Measurements from ENCODE around the gene BTBD19. TPM values are rescaled to one million over a fixed set of nuclear protein-coding genes. Genes with fewer than 3 reads are reported as not detected.

The BTBD19 gene
- total RNA-seq, 1 donor from 2014 or later = 7.9 TPM

GRCh38 chr1:44798481-44799365 lies 9.6 kb upstream of the BTBD19 start:
- Histone ChIP-seq H3K36me3 (peaks cover 4 to 14% of the 10 kb centered on the region in 2 donors), H3K9me3 (no peaks in the 10 kb centered on the region), H3K4me1 (peaks cover 38% of the 10 kb centered on the region), H3K27me3 (no peaks in the 10 kb centered on the region), H3K4me3 (no peak overlapping the region), H3K27ac (peak overlapping the region; percentile 93)
- intact Hi-C loops (cut with DNase I) = no loop called here
- DNase-seq (ENCODE audit: extremely low spot score in 2 of 2) = peak in 1 of 2 donors; percentile 87
- no peak for TF ChIP-seq POLR2AphosphoS5 (IDR thresholded peaks at IDR 0.05; ENCODE audit: insufficient read depth in 1 of 2, low read depth in 1 of 2)
- no peak for TF ChIP-seq POLR2A (IDR thresholded peaks at IDR 0.05)
- TF ChIP-seq CTCF (IDR thresholded peaks at IDR 0.05) = no peak

- no peaks in the 10 kb centered on the region for H3K9me3 ChIP-seq
- peak; percentile 99 to 100 for DNase-seq (ENCODE audit: extremely low spot score in 2 of 2)
- H3K4me3 ChIP-seq = peak within 1 kb of the TSS; percentile 86 to 100
- TF ChIP-seq POLR2A (IDR thresholded peaks at IDR 0.05) (peak; percentile 92 to 96), CTCF (IDR thresholded peaks at IDR 0.05) (peak; percentile 79 to 93 (median 89)), POLR2AphosphoS5 (IDR thresholded peaks at IDR 0.05; ENCODE audit: insufficient read depth in 1 of 2, low read depth in 1 of 2) (peak; percentile 93 to 98)
- H3K27ac ChIP-seq = peak within 1 kb of the TSS; percentile 93
- H3K4me1 ChIP-seq = peaks cover 43% of the 10 kb centered on the region
- no peaks in the 10 kb centered on the region for H3K27me3 ChIP-seq
- intact Hi-C loops (cut with DNase I) = no loop called here
- H3K36me3 ChIP-seq = peaks cover 4 to 24% of the 10 kb centered on the region in 2 donors
These were observed 8.3 kb upstream of the BTBD19 start, which contains the start of gene PLK3 for GRCh38 chr1:44799770-44800584. Gene PLK3, plus strand, starts transcription at chr1:44800377. Its CDS starts 87 bp downstream, at chr1:44800464.

DNA sequence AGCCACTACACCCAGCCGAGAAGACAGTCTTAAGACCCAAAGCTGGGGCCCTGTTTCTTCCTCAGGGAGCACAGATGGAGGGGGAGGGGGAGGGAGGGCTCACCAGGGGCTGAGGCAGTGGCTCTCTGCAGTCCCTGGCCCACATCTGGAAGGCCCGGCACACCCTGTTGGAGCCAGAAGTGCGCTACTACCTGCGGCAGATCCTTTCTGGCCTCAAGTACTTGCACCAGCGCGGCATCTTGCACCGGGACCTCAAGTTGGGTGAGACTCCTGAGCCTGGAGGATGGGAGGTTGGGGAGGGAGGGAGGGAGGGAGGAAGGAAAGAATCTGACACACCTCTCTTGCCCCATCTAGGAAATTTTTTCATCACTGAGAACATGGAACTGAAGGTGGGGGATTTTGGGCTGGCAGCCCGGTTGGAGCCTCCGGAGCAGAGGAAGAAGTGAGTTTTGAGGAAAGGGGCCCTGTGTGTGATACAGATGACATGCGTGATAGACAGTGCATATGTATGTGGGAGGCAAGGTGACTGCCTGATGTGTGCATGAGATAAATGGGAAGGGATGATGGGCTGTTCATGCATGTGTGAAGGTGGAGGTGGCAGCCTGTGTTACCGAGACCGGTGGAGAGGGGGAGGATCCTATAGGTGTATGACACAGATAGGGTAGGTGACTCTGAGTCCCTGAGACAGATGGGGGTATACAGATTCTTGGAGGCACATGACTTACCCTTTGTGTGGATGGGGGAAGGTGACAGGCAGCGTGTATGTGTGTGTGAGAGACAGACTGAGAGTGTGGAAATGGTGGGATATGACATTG lies 6.6 kb upstream of the BTBD19 start:
- no peaks in the 10 kb centered on the region for H3K27me3 ChIP-seq
- H3K4me3 ChIP-seq = peak overlapping the region; percentile 86 to 100
- H3K4me1 ChIP-seq = peaks cover 56% of the 10 kb centered on the region
- no peak for TF ChIP-seq POLR2A (IDR thresholded peaks at IDR 0.05)
- no peak for TF ChIP-seq POLR2AphosphoS5 (IDR thresholded peaks at IDR 0.05; ENCODE audit: insufficient read depth in 1 of 2, low read depth in 1 of 2)
- TF ChIP-seq CTCF (IDR thresholded peaks at IDR 0.05) = no peak
- intact Hi-C loops (cut with DNase I) = no loop called here
- DNase-seq (ENCODE audit: extremely low spot score in 2 of 2) = peak in 1 of 2 donors; percentile 89
- no peaks in the 10 kb centered on the region for H3K9me3 ChIP-seq
- peak overlapping the region; percentile 93 for H3K27ac ChIP-seq
- H3K36me3 ChIP-seq = peaks cover 4 to 36% of the 10 kb centered on the region in 2 donors

- no peak for DNase-seq (ENCODE audit: extremely low spot score in 2 of 2)
- TF ChIP-seq CTCF (IDR thresholded peaks at IDR 0.05) (no peak), POLR2A (IDR thresholded peaks at IDR 0.05) (no peak), POLR2AphosphoS5 (IDR thresholded peaks at IDR 0.05; ENCODE audit: insufficient read depth in 1 of 2, low read depth in 1 of 2) (no peak)
- Histone ChIP-seq H3K36me3 (peaks cover 4 to 36% of the 10 kb centered on the region in 2 donors), H3K27me3 (no peaks in the 10 kb centered on the region), H3K4me3 (peak overlapping the region; percentile 86 to 100), H3K27ac (peak overlapping the region; percentile 93), H3K9me3 (no peaks in the 10 kb centered on the region), H3K4me1 (peaks cover 64% of the 10 kb centered on the region)
- intact Hi-C loops (cut with DNase I) = no loop called here
These were observed 5.8 kb upstream of the BTBD19 start for GRCh38 chr1:44802306-44803061.

Measured in vagina (tissue), 2 donors.